ENCODE measurements around the gene FMO5.
"Not testable (repeated sequence)": the region's sequence is repeated elsewhere in the genome, so short reads cannot be mapped to it uniquely, and the experiment has no call there.

Gene FMO5

GRCh38 chr1:147238053-147238902, 13.1 kb upstream of the FMO5 start:
- Histone ChIP-seq H3K36me3 (ENCODE audit: control insufficient read depth, insufficient read depth, low read length) (no peaks in the 10 kb centered on the region), H3K27me3 (replicated peaks; ENCODE audit: control insufficient read depth, insufficient read depth, low read length) (no peaks in the 10 kb centered on the region), H3K4me3 (replicated peaks; ENCODE audit: low read depth, low read length) (no peak overlapping the region)
- TF ChIP-seq CTCF (IDR thresholded peaks at IDR 0.05; ENCODE audit: insufficient read depth, low read length, poor library complexity, severe bottlenecking): no peak
- DNase-seq (ENCODE audit: extremely low read depth, insufficient read length): no peak

- H3K36me3 ChIP-seq (ENCODE audit: control insufficient read depth, insufficient read depth, low read length): no peaks in the 10 kb centered on the region
- H3K27me3 ChIP-seq (replicated peaks; ENCODE audit: control insufficient read depth, insufficient read depth, low read length): no peaks in the 10 kb centered on the region
- no peak overlapping the region for H3K4me3 ChIP-seq (replicated peaks; ENCODE audit: low read depth, low read length)
- no peak for TF ChIP-seq CTCF (IDR thresholded peaks at IDR 0.05; ENCODE audit: insufficient read depth, low read length, poor library complexity, severe bottlenecking)
- DNase-seq (ENCODE audit: extremely low read depth, insufficient read length): no peak
Measured at GRCh38 chr1:147236959-147237791, 12.0 kb upstream of the FMO5 start.

- DNase-seq (ENCODE audit: extremely low read depth, insufficient read length): no peak
- Histone ChIP-seq H3K27me3 (replicated peaks; ENCODE audit: control insufficient read depth, insufficient read depth, low read length) (no peaks in the 10 kb centered on the region), H3K4me3 (replicated peaks; ENCODE audit: low read depth, low read length) (no peak overlapping the region), H3K36me3 (ENCODE audit: control insufficient read depth, insufficient read depth, low read length) (no peaks in the 10 kb centered on the region)
- no peak for TF ChIP-seq CTCF (IDR thresholded peaks at IDR 0.05; ENCODE audit: insufficient read depth, low read length, poor library complexity, severe bottlenecking)
Measured at GRCh38 chr1:147236448-147236847, 11.3 kb upstream of the FMO5 start.

- Histone ChIP-seq H3K27me3 (replicated peaks; ENCODE audit: control insufficient read depth, insufficient read depth, low read length) (no peaks in the 10 kb centered on the region), H3K36me3 (ENCODE audit: control insufficient read depth, insufficient read depth, low read length) (no peaks in the 10 kb centered on the region), H3K4me3 (replicated peaks; ENCODE audit: low read depth, low read length) (no peak overlapping the region)
- no peak for TF ChIP-seq CTCF (IDR thresholded peaks at IDR 0.05; ENCODE audit: insufficient read depth, low read length, poor library complexity, severe bottlenecking)
- DNase-seq (ENCODE audit: extremely low read depth, insufficient read length): no peak
Measured at GRCh38 chr1:147235822-147236221, 10.7 kb upstream of the FMO5 start.

- not testable (repeated sequence) for H3K36me3 ChIP-seq (ENCODE audit: control insufficient read depth, insufficient read depth, low read length); H3K4me3 ChIP-seq (replicated peaks; ENCODE audit: low read depth, low read length); H3K27me3 ChIP-seq (replicated peaks; ENCODE audit: control insufficient read depth, insufficient read depth, low read length); DNase-seq (ENCODE audit: extremely low read depth, insufficient read length)
Measured at GRCh38 chr1:147233903-147234302, 8.8 kb upstream of the FMO5 start.

GRCh38 chr1:147231032-147231431, 5.9 kb upstream of the FMO5 start:
- not testable (repeated sequence) for H3K27me3 ChIP-seq (replicated peaks; ENCODE audit: control insufficient read depth, insufficient read depth, low read length); DNase-seq (ENCODE audit: extremely low read depth, insufficient read length); H3K36me3 ChIP-seq (ENCODE audit: control insufficient read depth, insufficient read depth, low read length); H3K4me3 ChIP-seq (replicated peaks; ENCODE audit: low read depth, low read length)

Data from GM06990 (cell line).